GM18520 (cell line): ENCODE measurements around the gene CPLX4.

Experiments used
- ATAC-seq: cut with Tn5 transposase; IDR thresholded peaks from one replicate; pipeline ENCODE4 v1.9.1; 2021; ENCODE audit not compliant: unreplicated experiment

The CPLX4 gene

DNA sequence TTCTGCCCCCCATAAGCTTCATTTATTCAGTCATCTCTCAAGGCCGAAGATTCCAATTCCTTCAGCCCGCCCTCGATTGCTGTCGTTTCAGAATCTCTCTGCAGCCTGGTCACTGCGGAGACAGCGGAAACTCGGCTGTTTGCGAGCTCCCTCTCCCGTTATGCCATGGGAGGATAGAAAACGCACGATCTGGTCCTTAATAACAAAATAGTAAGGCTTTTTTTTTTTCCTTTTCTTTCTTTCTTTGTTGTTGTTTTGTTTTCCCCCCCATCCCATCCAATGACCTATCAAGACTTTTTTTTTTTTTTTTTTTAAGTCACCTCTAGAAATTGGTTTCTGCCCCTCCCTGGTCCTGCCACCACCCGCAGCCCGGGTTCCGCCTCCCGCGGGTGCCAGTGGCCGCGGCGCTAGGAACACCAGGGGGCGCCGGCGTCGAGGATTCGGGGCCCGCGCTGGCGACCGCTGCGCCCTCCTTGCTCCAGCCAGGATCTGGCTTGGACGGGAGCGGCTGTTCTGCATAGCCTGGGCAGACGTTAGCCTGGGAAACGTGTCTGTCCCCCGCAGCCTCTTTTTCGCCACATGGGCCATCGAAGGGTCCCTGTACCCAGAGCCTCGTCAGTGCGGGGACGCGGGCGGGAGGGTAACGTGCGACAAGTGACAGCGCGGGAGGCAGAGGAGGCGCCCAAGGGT, 10.1 kb downstream of the CPLX4 start:
- ATAC-seq: peak; percentile 47

DNA sequence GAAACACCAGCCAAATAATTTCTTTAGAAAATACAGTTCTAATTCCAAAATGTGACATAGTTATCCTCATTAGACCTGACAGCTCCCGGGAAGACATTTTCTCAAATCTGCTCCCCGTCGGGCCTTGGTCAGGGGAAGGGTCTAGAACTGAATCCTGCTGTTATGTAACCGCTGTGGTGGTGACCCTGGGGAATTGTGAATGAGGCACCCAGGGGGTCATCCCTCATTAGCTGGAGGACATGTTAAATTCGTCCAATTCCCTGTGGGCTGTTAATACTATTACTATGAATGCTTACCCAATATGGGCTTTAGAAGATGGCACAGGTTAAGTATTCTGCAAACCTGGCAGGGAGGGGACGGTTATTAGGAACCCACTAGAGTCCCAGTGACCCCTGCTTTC, 11.8 kb downstream of the CPLX4 start:
- no peak for ATAC-seq

DNA sequence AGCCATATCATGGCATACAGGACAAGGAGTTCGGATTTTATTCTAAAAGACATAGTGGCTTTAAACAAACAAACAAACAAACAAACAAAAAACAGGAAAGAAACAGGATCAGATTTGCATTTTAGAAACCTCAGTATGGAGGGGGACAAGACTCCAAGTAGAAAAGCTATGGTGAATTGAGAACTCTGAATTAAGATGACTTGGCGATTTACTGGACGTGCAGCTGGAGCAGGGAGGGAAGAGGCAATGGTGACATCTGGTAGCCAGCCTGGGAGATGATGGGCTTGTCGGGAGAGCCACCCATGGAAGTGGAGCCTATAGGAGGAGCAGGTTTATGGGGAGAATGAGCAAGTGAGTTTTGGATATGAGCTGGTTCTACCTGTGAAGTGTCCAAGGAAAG, 13.2 kb downstream of the CPLX4 start:
- no peak for ATAC-seq

DNA sequence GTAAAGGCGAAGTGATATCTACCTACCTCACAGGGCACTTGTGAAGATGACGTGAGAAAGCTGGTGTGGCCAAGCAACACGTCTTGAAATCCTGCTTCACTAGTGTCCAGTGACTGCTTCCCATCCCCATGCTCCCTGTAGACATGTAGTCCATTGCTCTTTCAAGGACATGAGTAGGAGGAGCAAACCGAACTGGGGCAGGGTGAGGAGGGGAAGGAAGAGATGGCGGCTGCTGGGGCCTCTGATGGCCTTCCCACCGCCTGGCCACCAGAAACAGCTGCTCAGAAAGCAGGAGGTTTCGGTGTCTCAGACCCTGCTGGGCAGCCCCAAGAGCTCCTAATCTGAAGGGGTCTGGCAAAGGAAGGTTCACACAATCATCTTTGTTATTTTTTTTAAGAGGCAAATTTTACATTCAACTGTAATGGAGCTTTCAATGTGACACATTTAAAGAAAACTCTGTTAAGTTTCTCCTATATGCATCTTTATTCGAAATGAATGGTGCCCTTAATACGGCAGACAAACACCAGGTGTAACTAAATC, 14.7 kb downstream of the CPLX4 start:
- ATAC-seq: no peak

DNA sequence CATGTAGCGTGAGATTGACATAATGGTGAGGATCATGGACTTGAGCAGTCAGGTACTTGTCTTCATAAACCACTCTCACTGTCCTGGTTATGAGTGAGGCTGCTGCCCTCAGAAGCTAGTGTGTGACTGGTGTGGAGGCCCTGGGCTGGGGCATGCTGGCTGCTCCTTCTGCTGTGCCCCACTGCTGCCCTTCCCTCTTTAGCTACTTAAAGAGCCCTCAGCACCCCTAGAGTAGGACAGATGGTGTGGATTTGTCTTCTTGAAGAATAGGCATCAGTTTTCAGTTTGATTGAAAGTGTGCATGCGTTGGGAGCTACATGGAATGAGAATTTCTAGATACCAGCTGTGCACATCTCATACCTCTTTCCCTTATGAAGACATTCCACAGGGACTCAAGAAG, 15.4 kb downstream of the CPLX4 start:
- no peak for ATAC-seq

DNA sequence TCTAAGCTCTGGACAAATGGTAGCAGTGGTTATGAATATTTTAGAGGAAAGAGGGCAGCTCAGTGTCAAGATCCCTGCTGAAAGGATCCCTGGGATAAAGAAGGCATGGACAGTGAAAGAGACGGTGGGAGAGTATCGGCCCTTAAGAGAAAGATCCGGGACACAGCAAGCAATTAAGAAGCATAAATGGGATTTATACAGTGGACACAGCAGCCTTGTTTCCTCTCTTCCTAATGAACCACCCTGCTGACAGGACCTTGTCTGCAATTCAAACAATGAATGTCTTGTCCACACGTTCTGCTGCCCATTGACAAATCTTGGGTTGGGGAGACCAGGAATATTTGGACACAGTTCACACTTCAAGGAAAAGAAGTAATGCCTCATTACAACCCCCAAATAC, 16.5 kb downstream of the CPLX4 start:
- ATAC-seq: no peak

DNA sequence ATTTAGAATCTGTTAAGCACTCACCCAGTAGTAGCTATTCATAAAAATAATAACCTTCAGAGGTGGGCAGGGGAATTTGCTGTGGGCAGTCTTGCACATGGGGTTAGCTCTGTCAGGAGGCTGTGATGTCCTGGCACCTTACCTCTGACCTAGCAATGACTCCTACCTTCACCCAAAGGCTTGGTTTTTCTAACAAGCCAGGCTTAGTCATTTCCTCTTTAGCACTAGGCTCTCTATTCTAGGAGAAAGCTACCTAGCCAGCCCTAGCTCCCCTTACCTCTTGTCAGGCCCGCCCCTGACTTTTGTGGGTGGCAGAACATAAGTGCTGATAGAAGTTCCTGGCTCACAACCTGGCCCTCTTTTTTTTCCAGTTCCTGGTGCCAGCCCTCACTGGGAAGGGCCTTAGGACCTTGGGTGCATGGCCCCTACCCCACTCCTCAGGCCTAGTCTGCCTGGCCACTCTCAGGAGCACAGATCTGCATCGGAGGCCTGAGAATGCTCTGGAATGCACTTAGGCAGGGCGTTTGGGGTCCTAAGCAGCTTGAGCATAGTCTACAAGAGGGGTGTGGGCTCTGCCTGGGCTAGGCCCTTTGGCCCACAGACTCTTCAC, 17.7 kb downstream of the CPLX4 start:
- ATAC-seq: no peak

DNA sequence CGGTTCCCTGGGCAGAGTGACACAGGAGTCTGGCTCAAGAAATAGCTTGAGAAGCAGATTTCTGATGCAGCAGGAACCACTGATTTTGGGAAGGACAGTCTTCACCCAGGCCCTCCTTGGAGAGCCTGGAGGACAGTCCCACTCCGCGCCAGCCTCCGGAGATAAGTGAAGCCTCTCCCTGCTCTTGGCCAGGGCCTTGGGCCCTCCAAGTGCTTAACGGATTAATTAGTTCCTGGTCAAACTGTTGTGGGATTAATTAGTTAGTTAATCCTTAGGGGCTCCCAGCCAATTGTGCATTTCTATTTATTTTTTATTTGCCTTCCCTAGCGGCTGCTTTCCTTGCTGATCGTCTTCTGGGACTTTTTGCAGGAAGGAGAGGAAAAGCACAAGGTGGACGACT, 19.6 kb downstream of the CPLX4 start:
- ATAC-seq: no peak

DNA sequence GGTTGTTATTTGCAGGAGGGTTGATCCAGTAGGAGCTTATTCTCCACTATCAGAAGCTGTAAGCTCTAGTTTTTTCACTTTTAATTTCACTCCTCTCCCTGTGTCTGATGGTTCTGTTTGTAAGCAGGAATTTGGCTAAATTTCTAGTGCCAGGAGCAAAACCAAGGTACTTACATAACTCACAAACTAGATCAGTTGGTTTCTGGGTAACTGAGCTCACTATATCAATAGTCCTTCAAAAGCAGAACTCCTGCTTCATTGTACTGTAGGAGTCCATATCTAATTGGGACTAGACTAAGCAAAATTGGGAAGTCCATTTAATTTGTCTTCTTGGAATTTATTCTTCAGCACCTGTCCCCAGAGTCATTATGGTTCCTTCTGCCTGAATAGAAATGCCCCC, 25.1 kb downstream of the CPLX4 start:
- no peak for ATAC-seq

DNA sequence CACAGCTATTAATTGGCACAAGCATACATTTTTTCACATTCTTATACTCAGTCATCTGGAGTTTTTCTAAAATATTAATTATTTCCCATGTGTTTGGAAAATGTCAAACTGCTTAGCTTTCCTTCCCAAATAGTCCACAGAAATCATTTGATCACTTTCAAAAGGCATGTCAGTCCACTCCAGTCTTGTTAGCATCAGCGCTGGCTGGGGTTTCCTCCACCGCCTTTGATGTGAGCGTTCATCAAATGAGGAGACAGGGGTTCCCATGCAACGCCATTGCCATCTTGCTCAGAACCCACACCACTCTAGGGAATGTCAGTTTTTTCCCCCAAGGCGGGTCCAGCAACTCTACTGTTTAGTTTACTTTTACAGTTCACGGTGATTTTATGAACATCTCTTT, 32.1 kb downstream of the CPLX4 start:
- no peak for ATAC-seq

DNA sequence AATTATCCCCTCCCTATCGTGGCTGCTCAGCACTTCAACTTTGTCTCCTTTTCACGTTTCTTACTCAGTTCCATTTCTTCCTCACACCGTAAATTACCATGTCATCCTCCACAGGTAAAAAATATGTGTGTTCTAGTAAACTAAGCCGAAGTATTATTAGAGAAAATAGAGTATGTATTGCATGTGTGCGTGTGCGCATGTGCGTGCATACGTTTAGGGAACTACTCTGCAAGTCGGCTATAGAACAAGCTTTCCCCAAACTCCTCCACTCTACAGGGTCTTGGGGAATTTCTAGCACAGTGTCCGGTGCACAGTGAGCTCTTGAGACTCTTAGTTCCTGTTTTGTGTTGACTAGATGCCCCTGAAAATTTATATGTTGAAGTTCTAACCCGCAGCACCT, 36.1 kb downstream of the CPLX4 start:
- no peak for ATAC-seq

DNA sequence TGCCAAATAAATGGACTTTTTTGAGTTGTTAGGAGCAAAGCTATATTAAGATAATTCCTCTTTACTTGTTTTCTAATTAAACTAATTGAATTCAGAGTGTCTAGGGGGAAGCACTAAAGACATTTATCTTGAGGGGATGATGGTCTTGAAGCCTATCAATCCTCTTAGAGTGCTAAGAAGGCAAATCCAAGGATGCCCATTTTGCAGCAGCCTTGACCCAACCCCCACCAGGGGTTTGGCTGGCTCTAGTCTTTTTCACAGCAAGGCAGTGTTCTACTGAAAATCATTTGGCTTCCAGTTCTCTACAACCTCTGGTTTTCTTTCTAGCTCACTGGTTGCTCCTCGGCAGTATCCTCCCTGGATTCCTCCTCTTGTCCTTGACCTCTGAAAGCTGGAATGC, 38.7 kb downstream of the CPLX4 start:
- no peak for ATAC-seq

DNA sequence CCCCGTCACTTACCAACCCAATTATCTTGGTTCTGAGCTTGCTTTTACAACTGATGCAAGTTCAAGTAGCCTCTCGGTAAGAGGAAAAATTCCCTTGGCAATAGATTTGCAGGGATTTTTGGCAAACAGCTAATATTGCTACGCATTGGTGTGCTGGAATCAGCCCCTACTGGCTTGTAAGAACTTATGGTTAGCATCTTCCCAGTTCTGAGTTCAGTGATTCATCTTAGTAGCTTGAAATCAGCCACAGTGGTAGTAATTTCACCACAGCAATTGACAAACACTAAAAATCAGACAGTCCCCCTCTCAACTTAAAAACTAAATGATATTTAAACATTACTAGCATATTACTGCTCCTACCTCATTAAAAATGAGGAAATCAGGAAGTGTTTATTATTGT, 39.3 kb downstream of the CPLX4 start:
- ATAC-seq: no peak

DNA sequence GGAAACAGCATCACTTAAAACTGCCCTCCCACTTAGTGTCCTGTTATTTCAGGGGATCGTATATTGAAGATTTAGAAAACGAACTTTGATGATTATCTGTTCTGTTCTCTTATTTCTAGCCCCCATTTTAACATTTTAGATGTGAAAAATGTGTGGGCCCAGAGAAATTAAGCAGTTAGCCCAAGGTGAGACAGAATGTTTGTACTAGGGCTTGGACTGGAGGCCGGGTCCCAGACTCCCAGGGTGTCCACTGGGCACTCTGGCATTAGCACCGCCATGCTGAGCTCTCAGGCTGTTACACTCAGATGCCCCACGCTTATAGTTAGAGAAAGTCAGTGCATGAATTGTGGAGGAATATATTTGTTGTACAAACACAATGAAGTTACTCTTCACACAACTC, 39.7 kb downstream of the CPLX4 start:
- ATAC-seq: no peak

DNA sequence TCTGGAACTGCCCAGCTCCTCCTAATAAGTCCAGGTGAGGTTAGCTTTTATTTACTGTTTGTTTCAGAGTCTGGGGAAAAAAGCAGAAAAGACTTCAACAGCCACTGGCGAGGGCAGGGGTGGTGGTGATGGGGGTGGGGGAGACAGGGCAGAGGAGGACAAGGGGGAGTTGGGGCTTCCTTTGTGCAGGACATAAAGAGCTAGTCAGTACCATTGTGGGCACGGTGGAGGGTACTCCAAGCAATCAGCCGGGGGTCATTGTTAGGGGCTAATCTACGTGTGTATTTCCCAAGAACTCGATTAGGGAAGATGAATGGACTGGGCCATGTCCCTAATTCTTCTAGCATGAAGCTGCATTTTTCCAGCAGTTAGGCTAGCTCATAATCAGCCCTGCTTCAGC, 42.4 kb downstream of the CPLX4 start:
- no peak for ATAC-seq

DNA sequence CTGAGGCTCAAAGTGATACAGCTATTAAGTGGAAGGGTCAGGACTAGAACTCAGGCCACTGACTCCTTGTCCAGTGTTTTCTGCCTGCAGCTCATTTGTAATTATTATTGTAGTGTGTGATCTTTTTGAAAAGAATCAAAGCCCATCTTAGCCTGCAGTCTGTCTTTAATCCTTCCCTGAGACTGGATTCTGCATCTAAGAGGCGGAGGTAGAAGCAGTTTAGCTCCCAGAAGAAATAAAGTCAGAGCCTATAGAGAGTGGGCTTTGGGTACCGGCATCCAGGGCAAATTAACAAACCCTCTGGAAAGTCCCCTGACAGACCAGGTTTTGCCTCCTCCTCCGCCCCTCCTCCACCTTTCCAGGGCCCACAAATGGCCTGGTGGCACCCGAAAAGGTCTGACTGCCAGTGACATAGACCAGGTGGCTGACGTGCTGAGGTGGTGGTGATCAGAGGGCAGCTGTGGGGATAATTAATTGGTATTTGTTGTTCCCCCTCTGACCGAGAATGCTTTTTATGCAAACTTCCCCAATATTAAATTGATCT, 43.0 kb downstream of the CPLX4 start:
- ATAC-seq: no peak

DNA sequence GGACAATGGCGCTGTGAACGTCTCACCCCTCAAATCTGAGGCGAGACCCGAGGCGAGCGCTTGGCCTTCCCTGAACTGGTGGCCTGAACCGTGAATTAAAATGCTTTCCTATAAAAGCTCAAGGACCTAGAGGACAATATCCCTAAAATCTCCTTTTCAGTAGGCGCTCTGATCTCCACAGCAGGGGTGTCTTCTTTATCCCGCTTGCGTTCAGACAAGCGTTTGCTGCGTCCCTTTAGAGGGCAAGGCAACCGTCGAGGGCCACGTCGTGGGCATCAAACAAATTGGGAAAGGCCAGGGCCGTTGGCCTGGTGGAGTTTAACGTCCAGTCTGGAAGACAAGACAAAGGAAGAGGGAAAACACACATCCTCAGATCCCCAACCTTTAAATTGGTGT, 43.9 kb downstream of the CPLX4 start:
- ATAC-seq: no peak

DNA sequence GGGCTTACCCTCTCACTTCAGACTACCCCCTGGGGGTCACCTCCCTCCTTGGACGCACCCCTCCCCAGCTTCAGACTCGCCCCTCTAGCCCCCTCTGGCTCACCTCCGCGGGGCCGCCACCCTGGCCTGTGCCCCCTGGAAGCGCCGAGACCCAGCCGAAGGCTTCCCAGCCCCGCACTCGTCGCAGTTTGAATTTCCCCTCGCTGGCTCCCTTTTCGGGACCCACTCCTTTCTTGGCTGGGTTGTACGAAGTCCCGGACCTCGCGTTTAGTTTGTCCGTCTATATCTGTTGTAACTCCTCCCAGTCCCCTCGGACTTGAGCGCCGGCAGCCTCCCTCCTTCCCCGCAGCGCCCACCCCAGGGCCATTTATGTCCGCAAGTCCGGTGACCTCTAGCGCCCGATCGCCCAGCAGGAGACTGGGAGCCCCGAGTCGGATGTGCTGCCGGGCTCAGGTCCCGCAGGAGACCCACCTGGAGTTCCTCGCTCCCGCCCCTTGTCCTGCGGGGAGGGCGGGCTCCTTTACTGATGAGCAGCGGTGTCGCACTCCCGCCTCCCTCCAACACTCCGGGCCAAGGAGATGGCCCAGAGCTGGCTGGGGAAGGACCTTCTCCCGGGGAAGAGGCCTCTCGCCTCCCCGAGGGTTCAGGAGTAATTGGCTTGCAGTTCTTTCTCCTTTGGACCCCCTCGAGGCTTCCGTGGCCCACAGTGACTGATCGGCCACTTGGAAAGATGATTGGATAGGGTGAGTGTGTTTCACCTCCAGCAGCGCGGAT, 44.5 kb downstream of the CPLX4 start:
- ATAC-seq: no peak

DNA sequence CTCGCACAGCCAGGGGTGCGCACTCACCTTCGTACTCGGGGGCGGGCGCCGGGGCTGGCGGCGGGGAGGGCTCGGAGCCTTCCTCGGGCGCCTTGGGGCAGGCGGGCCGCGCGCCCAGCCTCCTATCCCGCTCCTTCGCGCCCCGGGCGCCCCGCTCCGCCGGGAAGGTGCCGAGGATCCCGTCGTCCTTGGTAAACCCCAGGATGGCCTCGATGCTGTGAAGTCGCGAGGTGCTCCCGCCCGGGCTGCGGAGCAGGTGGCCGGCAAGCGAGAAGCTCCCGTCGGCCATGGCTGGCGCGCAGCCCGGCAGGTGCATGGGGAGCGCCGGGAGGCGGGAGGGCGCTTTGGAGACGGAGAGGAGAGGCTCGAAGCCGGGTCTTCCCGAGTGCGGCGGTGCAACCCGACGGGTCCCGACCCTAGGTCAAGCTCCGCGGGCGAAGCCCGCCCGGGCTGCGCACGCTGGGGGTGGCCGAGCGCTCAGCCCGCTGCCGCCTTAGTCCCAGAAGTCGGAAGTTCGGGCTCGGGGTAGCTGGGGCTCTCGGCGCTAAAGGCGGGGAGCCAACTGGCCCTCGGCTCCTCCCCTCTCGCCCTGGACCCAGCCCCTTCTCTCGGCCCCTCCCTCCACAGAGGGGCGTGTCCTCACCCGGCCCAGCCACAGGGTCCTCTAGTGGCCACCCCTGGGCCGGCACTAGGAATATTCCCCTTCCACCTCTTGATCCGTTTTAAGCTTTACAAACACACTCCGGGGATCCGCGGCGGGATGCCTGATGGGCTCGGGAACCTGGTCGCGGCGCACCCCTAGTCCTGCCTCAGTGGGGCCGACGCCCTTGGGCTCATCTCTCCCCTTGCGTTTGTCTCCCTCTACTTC, 45.3 kb downstream of the CPLX4 start, which contains the start of gene RAX:
Gene RAX, minus strand, starts transcription at position 564 of the 868 bp plus-strand sequence. Its CDS starts 248 bp downstream, at position 316.
- no peak for ATAC-seq

DNA sequence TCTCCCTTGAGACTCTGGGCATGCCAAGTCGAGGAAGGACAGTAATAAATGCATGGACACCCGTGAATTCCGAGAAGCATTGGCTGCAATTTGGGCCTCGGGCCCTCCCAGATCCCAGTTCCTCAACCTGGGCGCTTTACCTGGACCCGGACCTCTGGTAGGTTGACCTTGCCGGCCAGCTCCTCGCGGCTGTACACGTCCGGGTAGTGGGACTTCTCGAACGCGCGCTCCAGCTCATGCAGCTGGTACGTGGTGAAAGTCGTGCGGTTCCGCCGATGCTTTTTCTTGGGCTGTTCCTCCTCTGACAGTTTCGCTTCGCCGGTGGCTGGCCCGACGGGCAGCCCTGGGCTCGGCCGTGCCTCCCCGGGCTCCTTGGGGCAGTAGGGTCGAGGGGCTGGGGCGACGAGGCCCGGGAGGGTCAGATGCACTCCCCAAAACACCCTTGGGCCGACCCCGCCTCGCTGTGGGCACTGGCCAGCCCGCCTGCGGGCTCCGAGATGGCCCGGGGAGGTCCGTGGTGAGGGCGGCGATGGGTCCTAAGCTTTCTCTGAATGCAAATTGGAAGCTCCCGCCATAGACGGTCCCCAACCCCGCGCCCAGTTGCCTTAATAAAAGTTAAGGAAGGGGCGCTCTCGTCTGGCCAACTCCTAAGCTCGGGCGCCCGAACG, 46.1 kb downstream of the CPLX4 start:
- ATAC-seq: no peak
